ENCODE measurements around the gene ERC2. TPM values are rescaled to one million over a fixed set of nuclear protein-coding genes. Genes with fewer than 3 reads are reported as not detected.
"Not testable (repeated sequence)": the region's sequence is repeated elsewhere in the genome, so short reads cannot be mapped to it uniquely, and the experiment has no call there.

Gene ERC2
- total RNA-seq (2021), result 0.90 and 1.4 TPM in 2 replicates
- percentile 32 among the genes with signal in this experiment for Bru-seq, nascent RNA
- percentile 28 among the genes with signal in this experiment for BruChase-seq, experiment 1, labeled RNA remaining after a 2-hour chase
- percentile 24 among the genes with signal in this experiment for BruChase-seq, experiment 2, labeled RNA remaining after a 6-hour chase
- long read RNA-seq, partial matches to known transcripts, result 1 of 2 reads
- long read RNA-seq, other reads (novel, unspliced or antisense), result 1 of 2 reads

DNA sequence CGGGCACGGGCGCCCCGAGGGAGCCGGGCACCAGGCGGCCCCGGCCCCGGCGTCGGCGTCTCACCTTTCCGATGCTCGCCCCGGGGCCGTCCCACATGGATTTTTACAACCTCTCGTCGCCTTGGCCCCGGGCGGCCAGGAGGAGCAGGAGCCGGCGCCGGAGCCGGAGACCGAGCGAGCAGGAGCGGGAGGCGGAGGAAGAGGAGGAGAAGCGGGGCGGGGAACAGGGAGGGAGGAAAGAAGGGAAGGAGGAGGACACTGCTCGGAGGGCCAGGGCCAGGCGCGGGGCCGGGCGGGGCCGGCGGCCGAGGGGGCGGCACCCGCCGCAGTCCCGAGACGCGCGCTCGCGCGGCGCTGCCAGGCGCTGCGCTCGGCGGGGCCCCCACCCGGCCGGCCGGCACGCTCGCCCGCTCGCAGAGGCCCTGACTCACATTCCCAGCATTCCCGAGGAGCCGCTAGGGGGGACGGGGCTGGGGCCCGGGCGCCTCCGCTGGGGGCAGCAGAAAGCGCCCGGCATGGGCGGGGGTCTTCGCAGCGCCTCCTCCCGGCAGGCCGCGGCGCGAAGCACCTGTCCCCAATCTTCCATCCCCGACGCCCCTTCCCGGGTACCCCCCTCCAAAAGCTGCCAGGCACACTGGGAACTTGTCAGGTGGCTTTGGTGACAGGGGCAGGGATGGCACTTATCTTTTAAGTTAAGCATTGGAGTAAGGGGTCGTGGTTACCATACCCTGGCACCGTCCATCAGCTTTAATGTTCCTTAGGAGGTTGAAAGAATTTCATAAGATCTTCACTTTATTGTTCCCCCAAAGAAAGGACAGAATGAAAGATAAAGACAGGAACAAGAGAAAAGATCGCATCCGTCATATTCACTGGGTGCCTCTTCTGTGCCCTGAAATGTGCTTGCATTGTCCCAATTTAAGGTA is at the start of gene ERC2:
Gene ERC2 (minus strand): TSS at position 284 of the 923 bp plus-strand sequence.
- H3K27me3 ChIP-seq (replicated peaks; ENCODE audit: insufficient read depth, low read depth, low read length, poor library complexity), result peaks cover 35% of the 10 kb centered on the region
- peak; percentile 41 for DNase-seq (ENCODE audit: low spot score)
- BruUV-seq (replicated peaks), result no TSS peak
- H3K4me3 ChIP-seq (ENCODE audit: low read depth, low read length, poor library complexity, severe bottlenecking), result peak within 1 kb of the TSS; percentile 38
- POLR2A ChIA-PET (ENCODE audit: low non-redundant PET), result no interaction called here
- H3K4me1 ChIP-seq (ENCODE audit: insufficient read depth, low read length, poor library complexity, severe bottlenecking), result no peaks in the 10 kb centered on the region
- intact Hi-C loops (cut with micrococcal nuclease; ENCODE audit: unreplicated experiment), result no loop called here
- H3K9me3 ChIP-seq (ENCODE audit: low read depth, low read length, poor library complexity, severe bottlenecking), result no peaks in the 10 kb centered on the region
- no peak within 1 kb of the TSS for H3K27ac ChIP-seq (ENCODE audit: low read depth, low read length, poor library complexity, severe bottlenecking)
- TF ChIP-seq EZH2 (IDR thresholded peaks at IDR 0.05; ENCODE audit: borderline replicate concordance, low read depth, low read length, poor library complexity, severe bottlenecking) (no peak), CTCF (conservative IDR thresholded peaks at IDR 0.05; ENCODE audit: low read depth, low read length) (peak; percentile 32; the same call in 1 of the 2 replicates)
- no peaks in the 10 kb centered on the region for H3K36me3 ChIP-seq (ENCODE audit: insufficient read depth, low read length, poor library complexity, severe bottlenecking)
- CTCF ChIA-PET, result no interaction called here

DNA sequence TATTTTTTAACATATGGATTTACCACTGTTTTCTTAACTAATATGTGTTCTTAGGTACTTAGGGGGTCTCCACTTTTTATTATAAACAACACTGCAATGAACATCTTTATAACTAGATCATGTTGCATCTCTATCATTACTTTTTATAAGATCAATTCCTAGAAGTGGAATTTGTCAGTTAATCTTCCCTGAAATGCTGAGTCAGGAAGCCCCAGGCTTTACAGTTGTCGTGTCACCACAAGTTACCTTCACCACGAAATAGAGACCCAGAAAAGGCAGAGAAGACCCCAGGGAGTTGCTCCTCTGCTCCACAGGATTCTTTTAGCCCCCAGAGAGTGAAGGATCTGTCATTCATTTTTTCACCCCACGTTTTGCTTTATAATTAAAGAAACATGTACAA is 34.5 kb upstream of the ERC2 start:
- Histone ChIP-seq H3K27me3 (replicated peaks; ENCODE audit: insufficient read depth, low read depth, low read length, poor library complexity) (no peaks in the 10 kb centered on the region), H3K4me1 (ENCODE audit: insufficient read depth, low read length, poor library complexity, severe bottlenecking) (no peaks in the 10 kb centered on the region), H3K9me3 (ENCODE audit: low read depth, low read length, poor library complexity, severe bottlenecking) (no peaks in the 10 kb centered on the region), H3K4me3 (ENCODE audit: low read depth, low read length, poor library complexity, severe bottlenecking) (no peak overlapping the region), H3K36me3 (ENCODE audit: insufficient read depth, low read length, poor library complexity, severe bottlenecking) (no peaks in the 10 kb centered on the region), H3K27ac (ENCODE audit: low read depth, low read length, poor library complexity, severe bottlenecking) (no peak overlapping the region)
- ChIA-PET POLR2A (ENCODE audit: low non-redundant PET) (no interaction called here), CTCF (no interaction called here)
- no peak for DNase-seq (ENCODE audit: low spot score)
- intact Hi-C loops (cut with micrococcal nuclease; ENCODE audit: unreplicated experiment), result no loop called here
- BruUV-seq (replicated peaks), result no TSS peak
- no peak for TF ChIP-seq EZH2 (IDR thresholded peaks at IDR 0.05; ENCODE audit: borderline replicate concordance, low read depth, low read length, poor library complexity, severe bottlenecking)
- TF ChIP-seq CTCF (conservative IDR thresholded peaks at IDR 0.05; ENCODE audit: low read depth, low read length), result no peak

- BruUV-seq (replicated peaks); CTCF ChIA-PET; H3K27me3 ChIP-seq (replicated peaks; ENCODE audit: insufficient read depth, low read depth, low read length, poor library complexity); H3K9me3 ChIP-seq (ENCODE audit: low read depth, low read length, poor library complexity, severe bottlenecking); DNase-seq (ENCODE audit: low spot score); H3K4me3 ChIP-seq (ENCODE audit: low read depth, low read length, poor library complexity, severe bottlenecking); POLR2A ChIA-PET (ENCODE audit: low non-redundant PET); intact Hi-C loops (cut with micrococcal nuclease; ENCODE audit: unreplicated experiment); H3K36me3 ChIP-seq (ENCODE audit: insufficient read depth, low read length, poor library complexity, severe bottlenecking); H3K27ac ChIP-seq (ENCODE audit: low read depth, low read length, poor library complexity, severe bottlenecking); H3K4me1 ChIP-seq (ENCODE audit: insufficient read depth, low read length, poor library complexity, severe bottlenecking): not testable (repeated sequence)
These were observed 28.1 kb upstream of the ERC2 start for GRCh38 chr3:56496376-56496775.

Measured in A673 (cell line).